NK-92 treated with Interleukin-12 subunit alpha and Interleukin-12 subunit beta, amount 100 ng/mL, for 24 hours (cell line): ENCODE results near the gene ARL9.
"Not testable (repeated sequence)": the region's sequence is repeated elsewhere in the genome, so short reads cannot be mapped to it uniquely, and the experiment has no call there.

Experiments used
- DNase-seq: peaks from one replicate; lab custom pipeline; 2025; lab: John Stamatoyannopoulos, UW

Gene ARL9, protein sequence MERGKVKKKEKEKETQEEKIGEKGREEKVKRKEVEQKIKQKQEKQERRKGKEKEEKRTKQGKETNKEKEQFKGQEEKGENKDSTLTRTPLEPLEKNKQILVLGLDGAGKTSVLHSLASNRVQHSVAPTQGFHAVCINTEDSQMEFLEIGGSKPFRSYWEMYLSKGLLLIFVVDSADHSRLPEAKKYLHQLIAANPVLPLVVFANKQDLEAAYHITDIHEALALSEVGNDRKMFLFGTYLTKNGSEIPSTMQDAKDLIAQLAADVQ

DNA sequence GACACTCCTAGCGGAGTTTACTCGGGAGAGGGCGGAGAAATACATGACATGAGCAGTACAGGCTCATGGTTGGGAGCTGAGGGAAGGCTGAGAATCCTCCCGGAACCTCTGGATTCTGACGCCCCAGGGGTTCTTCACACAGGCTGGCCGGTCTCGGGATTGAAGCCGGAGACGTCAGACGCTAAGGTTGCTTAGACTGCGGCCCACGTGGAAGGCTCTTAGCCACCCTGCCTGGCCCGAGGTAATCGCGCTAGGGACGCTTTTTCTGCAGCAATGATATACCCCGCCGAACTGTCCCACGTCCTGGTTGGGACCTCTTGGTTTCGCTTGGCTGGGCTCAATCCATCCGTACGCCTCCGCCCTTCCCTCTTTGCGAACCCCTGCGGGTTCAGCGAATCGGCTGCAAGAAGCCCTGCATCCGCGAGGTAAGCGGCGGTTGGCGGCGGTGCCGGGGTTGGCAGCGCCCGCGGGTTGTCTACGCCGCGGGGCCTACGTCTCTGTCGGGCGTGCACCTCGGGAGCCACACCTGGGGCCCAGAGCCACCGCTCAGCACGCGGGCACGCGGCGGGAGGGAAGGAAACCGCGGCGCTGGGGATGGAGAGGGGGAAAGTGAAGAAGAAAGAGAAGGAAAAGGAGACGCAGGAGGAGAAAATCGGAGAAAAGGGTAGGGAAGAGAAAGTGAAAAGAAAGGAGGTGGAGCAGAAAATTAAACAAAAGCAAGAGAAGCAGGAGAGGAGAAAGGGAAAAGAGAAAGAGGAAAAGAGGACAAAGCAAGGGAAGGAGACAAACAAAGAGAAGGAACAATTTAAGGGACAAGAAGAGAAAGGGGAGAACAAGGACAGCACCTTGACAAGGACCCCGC is at the start of gene ARL9:
TSS of gene ARL9 (plus strand) at position 523 of the 862 bp plus-strand sequence. CDS start at position 595, 72 bp downstream.
- no peak for DNase-seq

DNA sequence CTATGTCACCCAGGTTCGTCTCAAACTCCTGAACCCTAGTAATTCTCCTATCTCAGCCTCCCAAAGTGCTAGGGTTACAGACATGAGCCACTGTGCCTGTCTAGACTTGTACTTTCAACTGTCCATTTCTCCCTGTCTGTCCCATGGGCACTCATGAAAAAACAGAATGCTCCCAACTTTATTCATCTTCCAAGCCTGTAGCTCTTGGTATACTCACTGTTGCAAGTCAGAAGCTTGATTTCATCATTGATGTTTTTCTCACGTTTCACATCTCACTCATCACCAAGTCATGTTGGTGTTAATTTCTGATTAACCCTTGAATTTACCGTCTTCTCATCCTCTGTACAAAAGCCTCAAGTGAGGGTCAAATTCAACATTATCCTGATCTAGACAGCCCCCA is 45.5 kb upstream of the ARL9 start:
- no peak for DNase-seq

DNA sequence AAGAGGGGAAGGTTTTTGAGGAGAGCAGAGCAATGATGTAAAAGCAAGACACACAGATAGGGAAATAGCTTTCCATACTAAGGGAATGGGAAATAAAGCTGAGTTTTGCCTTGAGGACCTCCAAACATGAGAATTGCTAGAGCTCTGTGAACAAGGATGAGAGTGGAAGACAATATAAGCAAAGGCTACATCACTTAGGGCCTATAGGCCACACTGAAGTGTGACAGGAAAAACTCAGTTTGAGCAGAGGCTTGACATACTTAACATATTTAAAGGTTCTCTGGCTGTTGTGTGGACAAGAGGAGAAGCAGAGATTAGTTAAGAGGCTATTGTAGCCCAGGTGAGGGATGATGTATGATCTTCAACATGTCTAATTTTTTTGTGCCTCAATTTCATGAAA is 43.4 kb upstream of the ARL9 start:
- no peak for DNase-seq

DNA sequence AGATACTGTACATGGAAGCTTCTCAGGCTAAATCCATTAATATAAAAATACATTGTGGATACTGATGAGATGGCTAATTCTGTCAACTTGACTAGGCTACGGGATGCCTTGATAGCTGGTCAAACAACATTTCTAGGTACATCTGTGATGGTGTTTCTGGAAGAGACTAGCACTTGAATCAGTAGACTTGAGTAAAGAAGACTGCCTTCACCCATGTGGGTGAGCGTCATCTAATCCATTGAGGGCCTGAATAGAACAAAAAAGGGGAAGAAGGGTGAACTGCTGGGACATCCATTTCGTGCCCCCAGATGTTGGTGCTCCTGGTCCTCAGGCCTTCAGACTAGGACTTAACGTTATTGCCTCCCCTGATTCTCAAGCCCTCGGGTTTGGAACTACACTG is 41.9 kb upstream of the ARL9 start:
- no peak for DNase-seq

DNA sequence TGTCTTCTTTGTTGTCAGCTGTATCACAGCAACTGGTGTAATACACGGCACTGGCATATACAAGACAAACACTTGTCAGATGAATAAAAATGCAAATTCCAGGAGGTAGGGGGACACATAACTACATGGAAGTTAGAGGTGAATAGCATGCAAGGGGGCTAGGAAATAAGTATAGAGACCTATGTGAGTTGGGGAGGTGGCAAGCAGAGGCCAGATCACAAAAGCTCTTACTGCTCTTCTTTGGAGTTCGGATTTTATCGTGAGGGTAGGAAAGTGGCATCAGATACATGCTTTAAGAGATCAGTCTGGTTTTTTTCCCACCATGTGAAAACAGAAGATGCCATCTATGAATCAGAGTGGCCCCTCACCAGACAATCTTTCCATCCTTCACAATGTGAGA is 41.0 kb upstream of the ARL9 start:
- DNase-seq = no peak

DNA sequence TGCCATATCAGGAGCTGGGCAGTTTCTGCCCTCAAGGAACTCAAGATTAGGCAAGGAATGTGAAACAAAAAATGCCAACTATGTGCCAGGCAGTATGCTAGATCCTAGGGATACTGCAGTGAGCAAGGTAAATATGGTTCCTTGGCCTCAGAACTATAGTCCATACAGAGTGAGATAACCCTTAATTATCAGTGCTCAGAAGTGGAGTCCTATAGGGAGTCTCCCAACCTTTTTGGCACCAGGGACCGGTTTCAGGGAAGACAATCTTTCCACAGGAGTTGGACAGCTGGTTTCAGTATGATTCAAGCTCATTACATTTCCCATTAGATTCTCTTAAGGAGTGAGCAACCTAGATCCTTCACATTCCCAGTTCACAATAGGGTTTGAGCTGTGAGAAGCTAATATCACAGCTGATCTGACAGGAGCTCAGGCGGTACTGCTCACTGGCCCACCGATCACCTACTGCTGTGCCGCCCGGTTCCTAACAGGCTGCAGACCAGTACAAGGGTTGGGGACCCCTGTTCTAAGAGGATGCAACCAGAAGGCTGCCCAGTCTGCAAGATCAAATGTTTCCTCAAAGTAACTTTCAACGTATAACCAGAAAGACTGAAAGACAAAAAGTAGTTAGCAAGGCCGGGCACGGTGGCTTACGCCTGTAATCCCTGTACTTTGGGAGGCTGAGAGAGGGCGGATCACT is 39.8 kb upstream of the ARL9 start:
- no peak for DNase-seq

DNA sequence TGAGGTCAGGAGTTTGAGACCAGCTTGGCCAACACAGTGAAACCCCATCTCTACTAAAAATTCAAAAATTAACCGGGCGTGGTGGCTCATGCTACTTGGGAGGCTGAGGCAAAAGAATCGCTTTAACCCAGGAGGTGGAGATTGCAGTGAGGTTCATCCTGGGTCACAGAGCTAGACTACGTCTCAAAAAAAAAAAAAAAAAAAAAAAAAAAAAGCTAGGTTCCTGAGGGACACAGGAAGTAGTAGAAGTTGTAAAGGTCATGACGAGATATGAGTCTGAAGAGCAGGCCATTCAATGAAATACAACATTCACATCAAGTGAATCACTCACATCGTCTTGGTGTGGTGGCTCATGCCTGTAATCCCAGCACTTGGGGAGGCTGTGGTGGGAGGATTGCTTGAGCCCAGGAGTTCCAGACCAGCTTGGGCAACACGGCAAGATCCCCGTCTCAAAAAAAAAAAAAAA is 39.3 kb upstream of the ARL9 start:
- DNase-seq = not testable (repeated sequence)

DNA sequence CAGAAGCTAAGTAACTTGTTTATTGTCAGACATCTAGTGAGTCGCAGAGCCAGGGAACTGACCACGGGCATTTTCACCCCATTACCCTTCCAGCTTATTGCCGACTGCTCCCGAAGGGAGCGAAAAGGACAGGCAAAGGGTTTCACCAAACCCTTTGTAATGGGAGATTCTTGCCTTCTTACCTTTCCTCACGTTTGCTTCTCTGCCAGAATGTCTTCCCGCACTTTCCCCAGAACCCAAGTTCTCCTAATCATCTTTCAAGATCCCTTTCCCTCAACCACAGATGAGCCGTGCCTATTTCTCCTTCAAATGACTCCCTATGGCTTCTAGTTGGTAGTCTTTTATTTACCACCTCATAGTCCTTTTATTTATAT is 38.7 kb upstream of the ARL9 start:
- peak; percentile 1 for DNase-seq

DNA sequence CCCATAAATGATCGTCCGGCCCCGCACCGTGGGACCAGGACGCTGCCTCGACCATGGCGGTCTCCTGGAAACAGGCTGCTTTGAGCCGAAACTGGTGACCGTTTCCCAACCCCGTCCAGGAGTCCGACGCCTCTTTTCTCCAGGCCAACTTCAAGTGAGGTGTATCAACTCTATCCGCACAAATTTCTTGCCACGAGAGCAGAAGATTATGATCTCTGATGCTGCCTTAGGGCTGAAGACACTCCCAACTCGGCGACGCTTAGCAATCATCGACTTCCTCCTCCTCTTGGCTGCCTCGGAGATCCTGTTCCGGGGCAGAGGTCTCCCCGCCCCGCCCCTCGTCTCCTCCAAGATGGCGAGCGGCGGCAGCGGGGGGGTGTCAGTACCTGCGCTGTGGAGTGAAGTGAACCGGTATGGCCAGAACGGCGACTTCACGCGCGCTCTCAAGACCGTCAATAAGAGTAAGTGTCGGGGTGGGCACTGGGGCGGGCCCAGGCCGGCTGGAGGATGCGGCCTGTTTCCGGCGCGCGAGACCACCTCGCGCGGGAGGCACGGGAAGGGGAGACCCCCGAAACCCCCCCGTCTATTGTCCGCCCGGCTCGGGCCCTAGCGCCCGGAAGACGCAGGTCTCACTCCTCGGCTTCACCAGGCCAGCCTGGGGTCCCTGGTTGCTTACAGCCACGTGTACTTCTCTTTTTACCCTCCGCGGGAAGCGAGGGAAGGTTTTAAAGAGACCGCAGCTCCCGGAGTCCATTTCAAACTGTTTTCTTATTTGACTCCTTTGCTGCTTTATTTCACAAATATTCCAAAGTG is 38.1 kb upstream of the ARL9 start, which contains the start of gene SRP72:
TSS of gene SRP72 (plus strand) at position 334 of the 813 bp plus-strand sequence. CDS start at position 353, 19 bp downstream.
- peak; percentile 62 for DNase-seq

DNA sequence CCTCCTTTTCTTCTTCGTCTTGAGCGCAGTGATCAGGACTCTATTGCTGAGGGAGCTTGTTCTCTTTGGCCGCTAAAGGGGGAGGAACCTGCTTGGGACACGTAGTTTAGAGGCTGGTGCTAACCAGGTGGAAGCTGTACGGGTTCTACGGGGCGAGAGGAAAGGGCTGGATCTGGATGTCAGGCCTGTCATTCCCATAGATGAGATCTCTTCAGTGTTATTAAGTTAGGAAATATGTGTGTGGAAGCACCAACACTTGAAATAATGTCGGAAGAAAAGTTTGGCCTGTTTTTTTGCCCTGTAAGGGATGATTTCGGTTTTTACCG is 37.5 kb upstream of the ARL9 start:
- no peak for DNase-seq

DNA sequence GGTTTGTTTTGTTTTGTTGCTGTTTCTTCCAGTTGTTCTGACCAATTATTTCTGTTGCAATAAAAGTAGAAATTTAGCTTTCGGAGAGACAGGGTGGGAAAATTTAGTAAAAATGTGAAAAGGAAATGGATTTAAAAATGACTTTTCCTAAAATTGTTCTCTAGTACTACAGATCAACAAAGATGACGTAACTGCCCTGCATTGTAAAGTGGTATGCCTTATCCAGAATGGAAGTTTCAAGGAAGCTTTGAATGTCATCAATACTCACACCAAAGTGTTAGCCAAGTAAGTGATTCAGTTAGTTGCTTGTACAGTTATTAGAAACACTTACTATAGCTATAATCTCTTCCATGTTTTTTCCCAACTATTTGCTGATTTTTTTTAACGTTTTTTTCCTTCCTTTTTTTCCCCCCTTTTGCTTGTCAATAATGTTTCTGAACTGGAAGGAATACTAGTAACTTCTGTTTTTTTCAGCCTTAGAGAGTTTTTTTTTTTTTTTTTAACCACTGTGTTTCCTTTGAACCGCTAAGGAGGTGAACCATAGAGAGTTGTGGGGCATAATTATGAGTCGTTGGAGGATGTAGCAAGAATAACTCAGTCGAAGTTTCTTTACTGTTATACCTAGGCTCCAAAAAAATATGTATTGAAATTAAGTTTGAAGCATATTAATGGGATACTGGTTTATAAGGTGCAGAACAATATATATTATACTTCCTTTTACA is 35.9 kb upstream of the ARL9 start:
- DNase-seq = no peak

DNA sequence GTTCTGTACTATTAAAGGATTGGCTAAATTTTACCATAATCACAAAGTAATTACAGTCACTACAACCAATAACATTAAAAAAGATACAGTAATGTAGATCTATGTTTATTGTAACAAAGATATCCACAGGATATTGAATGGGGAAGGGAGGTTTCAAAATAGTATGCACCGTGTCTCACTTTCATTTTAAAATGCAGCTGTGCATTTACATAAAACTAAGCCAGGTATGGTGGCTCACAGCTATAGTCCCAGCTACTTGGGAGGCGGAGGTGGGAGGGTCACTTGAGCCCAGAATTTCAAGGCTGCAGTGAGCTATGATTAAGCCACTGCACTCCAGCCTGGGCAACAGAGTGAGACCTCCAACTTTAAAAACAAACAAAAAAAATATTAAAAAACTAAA is 29.7 kb upstream of the ARL9 start:
- no peak for DNase-seq

DNA sequence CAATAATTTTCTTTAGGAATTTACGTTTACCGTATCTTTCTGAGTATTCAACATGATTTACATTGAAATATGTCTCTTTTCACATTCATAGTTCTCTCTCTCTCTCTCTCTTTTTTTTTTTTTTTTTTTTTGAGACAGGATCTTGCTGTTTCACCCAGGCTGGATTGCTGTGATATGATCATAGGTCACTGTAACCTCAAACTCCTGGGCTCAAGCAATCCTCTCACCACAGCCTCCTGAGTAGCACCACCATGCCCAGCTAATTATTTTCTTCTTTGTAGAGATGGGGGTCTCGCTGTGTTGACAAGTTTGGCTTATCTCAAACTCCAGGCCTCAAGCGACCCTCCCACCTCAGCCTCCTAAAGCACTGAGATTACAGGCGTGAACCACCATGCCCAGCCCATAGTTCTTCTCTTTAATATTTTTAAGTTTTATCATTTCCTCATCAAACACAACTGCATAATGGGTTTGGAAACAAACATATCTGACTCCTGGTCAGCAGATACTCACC is 28.3 kb upstream of the ARL9 start:
- DNase-seq = no peak

DNA sequence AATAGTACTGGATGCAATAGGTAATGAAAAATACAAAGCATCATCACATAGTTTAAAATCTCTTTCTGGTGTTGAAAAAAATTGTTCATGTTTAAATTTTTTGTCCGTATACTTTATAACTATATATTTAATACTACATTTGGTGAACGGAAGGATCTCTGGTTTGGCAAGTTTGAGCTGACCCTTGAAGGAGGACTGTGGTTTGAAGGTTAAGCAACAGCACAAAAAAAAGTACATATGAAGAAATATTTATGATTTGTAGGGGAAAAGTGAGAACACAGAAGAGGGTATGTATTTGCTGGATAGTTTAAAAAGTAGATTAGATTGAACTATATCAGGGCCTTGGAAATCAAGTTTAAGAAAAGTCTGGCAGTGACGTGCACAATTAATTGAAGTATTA is 24.9 kb upstream of the ARL9 start:
- DNase-seq = no peak

DNA sequence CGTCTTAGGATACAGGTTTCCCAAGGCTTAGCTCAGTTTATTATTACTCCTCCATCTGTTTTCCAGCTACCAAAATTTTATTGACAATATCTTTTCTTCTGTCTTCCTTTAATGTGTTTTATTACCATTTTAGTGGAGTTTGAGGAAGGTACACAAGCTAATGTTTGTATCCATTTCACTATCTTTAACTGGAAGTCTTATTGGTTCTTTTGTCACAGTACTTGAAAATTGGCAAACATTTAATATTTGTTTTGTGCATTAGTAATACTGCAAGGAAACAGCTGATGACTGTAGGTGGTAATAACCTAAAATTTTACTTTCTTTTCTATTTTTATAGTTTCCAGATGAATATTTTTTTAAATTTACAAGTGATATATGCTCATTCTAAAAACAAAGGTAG is 9.3 kb upstream of the ARL9 start:
- DNase-seq = no peak

DNA sequence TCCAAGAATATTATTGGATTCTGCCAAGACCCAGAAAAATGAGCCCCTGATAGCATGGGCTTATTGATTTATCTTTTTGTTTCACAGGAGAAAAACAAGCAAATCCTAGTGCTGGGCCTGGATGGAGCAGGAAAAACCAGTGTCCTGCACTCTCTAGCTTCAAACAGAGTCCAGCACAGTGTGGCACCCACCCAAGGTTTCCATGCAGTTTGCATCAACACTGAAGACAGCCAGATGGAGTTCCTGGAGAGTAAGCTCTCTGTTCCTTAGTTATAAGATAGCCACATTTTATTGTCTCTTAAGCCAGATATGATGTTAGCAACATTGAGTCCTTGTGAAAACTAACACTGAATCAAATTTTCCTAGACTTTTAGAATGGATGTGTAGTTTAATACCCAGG is 5.5 kb downstream of the ARL9 start:
- no peak for DNase-seq

DNA sequence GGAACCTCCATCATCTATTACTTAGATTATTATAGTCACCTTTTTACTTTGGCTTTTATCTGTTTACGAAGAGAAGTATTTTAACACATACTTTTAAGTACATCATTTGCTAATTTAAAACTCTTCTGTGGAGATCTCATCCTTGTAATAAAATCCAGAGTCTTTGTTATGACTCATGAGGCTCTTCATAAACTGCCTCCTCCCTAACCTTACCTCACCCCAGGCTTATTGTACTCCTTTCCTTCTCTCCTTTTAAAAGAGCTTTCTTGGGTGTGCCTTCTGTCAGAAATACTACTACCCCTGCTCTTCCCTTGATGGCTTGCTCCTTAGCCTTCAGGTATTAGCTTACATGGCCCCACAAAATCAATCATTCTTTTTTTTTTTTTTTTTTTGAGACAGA is 6.6 kb downstream of the ARL9 start:
- DNase-seq = no peak

DNA sequence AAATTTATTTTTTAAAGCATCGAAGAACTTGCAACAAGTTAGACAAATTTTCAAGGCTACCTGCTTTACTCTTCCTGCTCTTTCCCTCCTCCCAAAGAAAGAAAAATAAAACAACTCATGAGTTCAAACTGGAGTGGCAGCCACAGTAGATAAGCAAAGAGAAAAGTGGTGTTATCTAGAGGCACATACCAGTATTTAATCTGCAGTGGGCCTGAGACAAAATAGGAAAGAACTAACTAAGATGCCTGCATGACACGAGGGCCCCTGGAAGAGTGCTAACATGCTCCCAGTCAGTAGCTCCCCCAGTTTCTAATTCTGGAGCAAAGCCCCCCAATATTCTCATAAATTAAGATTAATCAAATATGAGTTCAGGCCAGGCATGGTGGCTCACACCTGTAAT is 7.9 kb downstream of the ARL9 start:
- DNase-seq = no peak

DNA sequence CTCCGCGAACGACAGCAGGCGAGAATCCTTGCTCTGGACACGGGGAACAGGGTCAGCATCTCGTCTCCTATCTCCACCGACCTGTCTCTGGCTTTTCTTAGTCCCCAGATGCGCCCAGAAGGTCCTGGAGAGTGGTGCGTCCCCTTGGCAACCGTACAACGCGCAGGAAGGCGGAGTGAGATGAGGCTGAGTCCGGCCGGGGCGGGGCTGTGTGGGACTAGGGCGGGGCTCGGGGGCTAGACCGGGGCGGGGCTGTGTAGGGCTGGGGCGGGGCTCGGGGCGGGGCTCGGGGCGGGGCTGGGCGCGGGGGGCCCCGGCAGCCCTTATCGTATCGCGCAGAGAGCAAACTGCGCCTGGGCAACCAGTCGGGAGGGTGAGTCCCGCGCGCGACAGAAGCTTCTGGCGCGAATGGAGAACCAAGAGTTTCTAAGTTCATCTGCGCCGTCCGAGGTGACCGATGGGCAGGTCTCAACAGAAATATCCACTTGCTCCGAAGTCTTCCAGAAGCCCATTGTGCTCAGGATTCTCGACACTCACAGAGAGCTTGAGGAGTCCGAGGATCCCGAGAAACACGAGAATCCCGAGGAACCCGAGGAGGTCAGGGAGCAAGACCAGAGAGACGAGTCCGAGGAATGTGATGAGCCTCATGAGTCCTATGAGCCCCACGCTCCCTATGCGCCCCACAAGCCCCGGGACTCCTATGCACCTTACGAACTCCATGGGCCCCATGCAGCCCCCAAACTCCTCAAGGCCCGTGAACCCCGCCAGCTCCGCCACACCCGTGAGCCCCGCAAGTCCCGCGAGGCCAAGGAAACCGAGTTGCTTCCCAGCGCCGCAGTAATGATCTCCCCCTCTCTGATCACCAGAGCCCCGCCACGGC is 24.9 kb downstream of the ARL9 start:
- no peak for DNase-seq

DNA sequence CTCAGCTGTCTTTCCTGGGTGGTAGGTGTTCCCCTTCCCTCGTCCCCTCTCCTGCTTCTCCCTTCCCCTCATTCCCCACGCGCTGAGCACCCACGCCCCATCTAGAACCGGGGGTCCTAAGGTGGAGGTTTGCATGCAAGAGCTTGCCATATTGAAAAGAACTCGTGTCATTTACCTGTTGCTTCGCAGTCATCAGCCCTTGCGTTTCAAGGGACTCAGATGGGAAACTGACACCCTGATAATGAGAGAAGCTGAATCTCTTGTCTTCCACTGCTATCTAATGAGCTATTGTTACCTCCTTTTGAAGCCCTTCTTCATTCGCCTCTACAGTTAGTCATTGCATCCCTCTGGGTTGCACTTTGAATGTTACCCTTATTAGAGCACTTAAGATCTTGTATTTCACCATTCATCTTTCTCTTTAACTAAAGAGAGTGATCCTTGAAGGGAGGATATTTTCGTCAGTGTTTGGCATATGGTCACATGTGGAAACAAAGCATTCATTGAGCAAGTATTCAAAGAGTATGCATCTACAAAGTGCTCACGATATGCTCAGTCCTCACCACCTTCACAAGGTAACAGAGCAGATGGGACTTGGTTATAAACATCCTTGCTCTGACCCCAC is 25.7 kb downstream of the ARL9 start:
- DNase-seq = no peak
